WTC11 (cell line): ENCODE data around the gene KRT32.

Source experiments
- ELF4 ChIP-seq: sonication (generic); formaldehyde crosslinking; IDR thresholded peaks from 2 replicates; pipeline ENCODE4 v1.8.1; 2022; ENCODE audit warnings: low read depth, mild to moderate bottlenecking, moderate library complexity, missing genetic modification reagents
- ETV6 ChIP-seq: sonication (generic); formaldehyde crosslinking; IDR thresholded peaks from 2 replicates; pipeline ENCODE4 v1.8.1; 2022; ENCODE audit warnings: mild to moderate bottlenecking, missing genetic modification reagents
- GABPB1 ChIP-seq: sonication (generic); formaldehyde crosslinking; IDR thresholded peaks from 2 replicates; pipeline ENCODE4 v1.8.1; 2023; ENCODE audit warnings: mild to moderate bottlenecking, missing genetic modification reagents
- NR1H2 ChIP-seq: sonication (generic); formaldehyde crosslinking; IDR thresholded peaks from 2 replicates; pipeline ENCODE4 v1.9.0; 2021; ENCODE audit warnings: mild to moderate bottlenecking, moderate library complexity, missing genetic modification reagents
- SP1 ChIP-seq: sonication (generic); formaldehyde crosslinking; conservative IDR thresholded peaks from 2 replicates; pipeline ENCODE4 v1.8.1; 2022; ENCODE audit warnings: missing genetic modification reagents
- ZBTB21 ChIP-seq: sonication (generic); formaldehyde crosslinking; IDR thresholded peaks from 2 replicates; pipeline ENCODE4 v1.8.1; 2023; ENCODE audit warnings: mild to moderate bottlenecking, missing genetic modification reagents, borderline replicate concordance
- ZNF416 ChIP-seq: fragments of 250-450 bp; sonication (Bioruptor Pico); IDR thresholded peaks from 2 replicates; pipeline ENCODE4 v1.9.0; 2021; ENCODE audit warnings: mild to moderate bottlenecking, inconsistent platforms
- ZNF671 ChIP-seq: fragments of 250-450 bp; sonication (Bioruptor Pico); IDR thresholded peaks from 2 replicates; pipeline ENCODE4 v1.8.0; 2021; ENCODE audit warnings: mild to moderate bottlenecking
- TF ChIP-seq, protein P1 (sequence below): fragments of 200-600 bp; IDR thresholded peaks from 2 replicates; pipeline ENCODE4 v1.8.0; 2022; ENCODE audit warnings: antibody characterized with exemption
- TF ChIP-seq, protein P2 (sequence below): sonication (generic); formaldehyde crosslinking; IDR thresholded peaks from 2 replicates; pipeline ENCODE4 v1.8.1; 2023; ENCODE audit warnings: mild to moderate bottlenecking, missing genetic modification reagents, moderate library complexity
- TF ChIP-seq, protein P3 (sequence below): sonication (generic); formaldehyde crosslinking; IDR thresholded peaks from 2 replicates; pipeline ENCODE4 v1.8.1; 2023; ENCODE audit warnings: mild to moderate bottlenecking, moderate library complexity, missing genetic modification reagents
- TF ChIP-seq, protein P4 (sequence below): sonication (generic); formaldehyde crosslinking; conservative IDR thresholded peaks from 2 replicates; pipeline ENCODE4 v1.8.1; 2022; ENCODE audit warnings: mild to moderate bottlenecking, missing genetic modification reagents
- TF ChIP-seq, protein P5 (sequence below): fragments of 250-450 bp; sonication (Bioruptor Pico); IDR thresholded peaks from 2 replicates; pipeline ENCODE4 v1.8.0; 2021; ENCODE audit warnings: mild to moderate bottlenecking

DNA sequence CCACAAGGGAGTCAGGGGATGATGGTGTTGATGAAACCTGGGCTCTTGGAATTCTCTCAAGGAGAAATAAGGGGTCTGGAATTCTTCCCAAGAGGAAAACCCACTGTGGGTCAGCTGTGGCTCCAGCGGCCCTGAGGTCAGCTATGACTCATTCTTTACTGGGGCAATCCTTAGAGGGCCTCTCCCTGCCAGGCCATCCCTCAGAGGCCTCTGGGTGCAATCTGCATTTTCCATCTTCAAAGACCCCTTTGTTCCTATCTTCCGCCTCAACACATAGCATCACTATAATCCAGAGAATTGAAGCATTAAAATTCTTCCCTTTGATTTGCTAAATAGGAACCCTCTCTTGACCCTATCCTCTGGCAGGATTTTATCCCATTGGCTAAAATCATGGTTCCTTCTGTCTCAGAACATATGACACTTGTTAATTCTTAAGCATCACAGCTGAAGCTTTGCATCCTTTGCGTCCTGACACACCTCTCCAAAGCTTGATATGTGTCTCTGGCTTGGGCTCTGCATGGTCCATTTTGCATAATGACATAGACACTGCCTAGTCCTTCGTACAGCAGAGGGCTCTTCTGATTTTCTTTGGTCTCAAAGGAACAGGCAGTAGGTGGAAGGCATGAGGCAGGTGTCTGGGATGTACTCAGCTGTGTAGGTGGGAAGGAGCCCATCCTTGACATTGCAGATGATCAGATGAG, 38.4 kb downstream of the KRT32 start:
- TF ChIP-seq SP1 (CRISPR knock-in tag) (no peak), NR1H2 (no peak), ZBTB21 (CRISPR knock-in tag) (no peak), ELF4 (CRISPR knock-in tag) (no peak), ZNF416 (CRISPR knock-in tag) (no peak), ZNF671 (CRISPR knock-in tag) (no peak), ETV6 (CRISPR knock-in tag) (no peak), GABPB1 (no peak)
- TF ChIP-seq, protein P1, sequence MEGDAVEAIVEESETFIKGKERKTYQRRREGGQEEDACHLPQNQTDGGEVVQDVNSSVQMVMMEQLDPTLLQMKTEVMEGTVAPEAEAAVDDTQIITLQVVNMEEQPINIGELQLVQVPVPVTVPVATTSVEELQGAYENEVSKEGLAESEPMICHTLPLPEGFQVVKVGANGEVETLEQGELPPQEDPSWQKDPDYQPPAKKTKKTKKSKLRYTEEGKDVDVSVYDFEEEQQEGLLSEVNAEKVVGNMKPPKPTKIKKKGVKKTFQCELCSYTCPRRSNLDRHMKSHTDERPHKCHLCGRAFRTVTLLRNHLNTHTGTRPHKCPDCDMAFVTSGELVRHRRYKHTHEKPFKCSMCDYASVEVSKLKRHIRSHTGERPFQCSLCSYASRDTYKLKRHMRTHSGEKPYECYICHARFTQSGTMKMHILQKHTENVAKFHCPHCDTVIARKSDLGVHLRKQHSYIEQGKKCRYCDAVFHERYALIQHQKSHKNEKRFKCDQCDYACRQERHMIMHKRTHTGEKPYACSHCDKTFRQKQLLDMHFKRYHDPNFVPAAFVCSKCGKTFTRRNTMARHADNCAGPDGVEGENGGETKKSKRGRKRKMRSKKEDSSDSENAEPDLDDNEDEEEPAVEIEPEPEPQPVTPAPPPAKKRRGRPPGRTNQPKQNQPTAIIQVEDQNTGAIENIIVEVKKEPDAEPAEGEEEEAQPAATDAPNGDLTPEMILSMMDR = no peak
- TF ChIP-seq, protein P2, sequence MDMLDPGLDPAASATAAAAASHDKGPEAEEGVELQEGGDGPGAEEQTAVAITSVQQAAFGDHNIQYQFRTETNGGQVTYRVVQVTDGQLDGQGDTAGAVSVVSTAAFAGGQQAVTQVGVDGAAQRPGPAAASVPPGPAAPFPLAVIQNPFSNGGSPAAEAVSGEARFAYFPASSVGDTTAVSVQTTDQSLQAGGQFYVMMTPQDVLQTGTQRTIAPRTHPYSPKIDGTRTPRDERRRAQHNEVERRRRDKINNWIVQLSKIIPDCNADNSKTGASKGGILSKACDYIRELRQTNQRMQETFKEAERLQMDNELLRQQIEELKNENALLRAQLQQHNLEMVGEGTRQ (CRISPR knock-in tag) = no peak
- TF ChIP-seq, protein P3, sequence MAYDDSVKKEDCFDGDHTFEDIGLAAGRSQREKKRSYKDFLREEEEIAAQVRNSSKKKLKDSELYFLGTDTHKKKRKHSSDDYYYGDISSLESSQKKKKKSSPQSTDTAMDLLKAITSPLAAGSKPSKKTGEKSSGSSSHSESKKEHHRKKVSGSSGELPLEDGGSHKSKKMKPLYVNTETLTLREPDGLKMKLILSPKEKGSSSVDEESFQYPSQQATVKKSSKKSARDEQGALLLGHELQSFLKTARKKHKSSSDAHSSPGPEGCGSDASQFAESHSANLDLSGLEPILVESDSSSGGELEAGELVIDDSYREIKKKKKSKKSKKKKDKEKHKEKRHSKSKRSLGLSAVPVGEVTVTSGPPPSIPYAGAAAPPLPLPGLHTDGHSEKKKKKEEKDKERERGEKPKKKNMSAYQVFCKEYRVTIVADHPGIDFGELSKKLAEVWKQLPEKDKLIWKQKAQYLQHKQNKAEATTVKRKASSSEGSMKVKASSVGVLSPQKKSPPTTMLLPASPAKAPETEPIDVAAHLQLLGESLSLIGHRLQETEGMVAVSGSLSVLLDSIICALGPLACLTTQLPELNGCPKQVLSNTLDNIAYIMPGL (CRISPR knock-in tag) = no peak
- TF ChIP-seq, protein P4, sequence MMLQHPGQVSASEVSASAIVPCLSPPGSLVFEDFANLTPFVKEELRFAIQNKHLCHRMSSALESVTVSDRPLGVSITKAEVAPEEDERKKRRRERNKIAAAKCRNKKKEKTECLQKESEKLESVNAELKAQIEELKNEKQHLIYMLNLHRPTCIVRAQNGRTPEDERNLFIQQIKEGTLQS (CRISPR knock-in tag) = no peak
- TF ChIP-seq, protein P5, sequence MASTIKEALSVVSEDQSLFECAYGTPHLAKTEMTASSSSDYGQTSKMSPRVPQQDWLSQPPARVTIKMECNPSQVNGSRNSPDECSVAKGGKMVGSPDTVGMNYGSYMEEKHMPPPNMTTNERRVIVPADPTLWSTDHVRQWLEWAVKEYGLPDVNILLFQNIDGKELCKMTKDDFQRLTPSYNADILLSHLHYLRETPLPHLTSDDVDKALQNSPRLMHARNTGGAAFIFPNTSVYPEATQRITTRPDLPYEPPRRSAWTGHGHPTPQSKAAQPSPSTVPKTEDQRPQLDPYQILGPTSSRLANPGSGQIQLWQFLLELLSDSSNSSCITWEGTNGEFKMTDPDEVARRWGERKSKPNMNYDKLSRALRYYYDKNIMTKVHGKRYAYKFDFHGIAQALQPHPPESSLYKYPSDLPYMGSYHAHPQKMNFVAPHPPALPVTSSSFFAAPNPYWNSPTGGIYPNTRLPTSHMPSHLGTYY (CRISPR knock-in tag) = no peak
